ENCODE data around the gene VSIG10L2.

Gene VSIG10L2

GRCh38 chr11:125948278-125949051 is 2.6 kb downstream of the VSIG10L2 start:
- DNase-seq = no peak

- DNase-seq = no peak
Measured at GRCh38 chr11:125949271-125950177, 3.7 kb downstream of the VSIG10L2 start.

GRCh38 chr11:125950178-125950490 is 4.3 kb downstream of the VSIG10L2 start:
- DNase-seq = no peak

GRCh38 chr11:125950696-125951651 is 5.1 kb downstream of the VSIG10L2 start:
- DNase-seq = no peak

- DNase-seq = no peak
Measured at GRCh38 chr11:125951731-125952130, 5.9 kb downstream of the VSIG10L2 start.

GRCh38 chr11:125952559-125952958 is 6.7 kb downstream of the VSIG10L2 start:
- DNase-seq = no peak

- no peak for DNase-seq
Measured at GRCh38 chr11:125952973-125953372, 7.1 kb downstream of the VSIG10L2 start.

- DNase-seq = no peak
Measured at GRCh38 chr11:125953401-125953935, 7.6 kb downstream of the VSIG10L2 start.

- no peak for DNase-seq
Measured at GRCh38 chr11:125954123-125954944, 8.5 kb downstream of the VSIG10L2 start.

GRCh38 chr11:125954945-125955640 is 9.2 kb downstream of the VSIG10L2 start:
- no peak for DNase-seq

- no peak for DNase-seq
Measured at GRCh38 chr11:125955856-125956255, 10.0 kb downstream of the VSIG10L2 start.

- DNase-seq = no peak
Measured at GRCh38 chr11:125956391-125957134, 10.7 kb downstream of the VSIG10L2 start.

GRCh38 chr11:125957618-125958332 is 11.9 kb downstream of the VSIG10L2 start:
- DNase-seq = no peak

GRCh38 chr11:125958872-125959400 is 13.1 kb downstream of the VSIG10L2 start:
- DNase-seq = no peak

GRCh38 chr11:125959511-125959910 is 13.7 kb downstream of the VSIG10L2 start:
- DNase-seq = no peak

GRCh38 chr11:125959931-125960330 is 14.1 kb downstream of the VSIG10L2 start:
- no peak for DNase-seq

- DNase-seq = no peak
Measured at GRCh38 chr11:125960771-125961170, 14.9 kb downstream of the VSIG10L2 start.

- no peak for DNase-seq
Measured at GRCh38 chr11:125967515-125967914, 21.7 kb downstream of the VSIG10L2 start.

GRCh38 chr11:125968354-125968753 is 22.5 kb downstream of the VSIG10L2 start:
- DNase-seq = peak; percentile 70

All from hematopoietic multipotent progenitor cell treated with erythropoietin and hydrocortisone succinate and interleukin-3 and kit ligand, for 4 days (in vitro differentiated cells).